ENCODE results near the gene LYPD3. TPM values are rescaled to one million over a fixed set of nuclear protein-coding genes. Genes with fewer than 3 reads are reported as not detected.

LYPD3 gene
- polyA plus RNA-seq, 3 donors, result 0.24 to 22.9 (median 0.48) TPM

DNA sequence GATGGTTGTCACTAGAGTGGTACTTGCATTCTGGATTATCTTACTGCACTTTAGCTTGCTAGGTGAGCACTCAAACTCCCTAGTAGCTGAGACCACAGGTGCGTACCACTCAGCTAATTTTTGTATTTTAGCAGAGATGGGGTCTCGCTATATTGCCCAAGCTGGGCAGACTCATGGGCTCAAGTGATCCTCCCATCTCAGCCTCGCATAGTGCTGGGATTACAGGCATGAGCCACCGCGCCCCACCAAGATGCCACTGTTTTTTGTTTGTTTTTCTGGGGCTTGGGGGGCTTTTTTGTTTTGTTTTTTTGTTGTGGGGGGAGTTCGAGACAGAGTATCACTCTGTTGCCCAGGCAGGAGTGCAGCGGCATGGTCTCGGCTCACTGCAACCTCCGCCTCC, 17.8 kb downstream of the LYPD3 start:
- no peaks in the 10 kb centered on the region for H3K36me3 ChIP-seq (replicated peaks in 1 of 2; ENCODE audit: control insufficient read depth in 1 of 2, insufficient read depth in 2 of 2, low read length in 2 of 2)
- H4K20me1 ChIP-seq (ENCODE audit: insufficient read depth, low read length), result no peaks in the 10 kb centered on the region
- Mint-ChIP-seq H3K27ac (no peak overlapping the region), H3K9me3 (peaks cover 4 to 9% (median 5%) of the 10 kb centered on the region in 7 donors), H3K4me1 (peaks cover 23% of the 10 kb centered on the region), H3K36me3 (peaks cover 2 to 4% of the 10 kb centered on the region in 2 donors), H3K27me3 (ENCODE audit: low read depth in 3 of 3) (peaks cover 5 to 12% (median 9%) of the 10 kb centered on the region in 3 donors), H3K4me3 (no peak overlapping the region)
- H3K4me3 ChIP-seq (replicated peaks in 1 of 3; ENCODE audit: low read depth in 2 of 3, low read length in 3 of 3), result no peak overlapping the region
- H3K79me2 ChIP-seq (ENCODE audit: insufficient read depth, low read length), result no peaks in the 10 kb centered on the region
- H3K27ac ChIP-seq (ENCODE audit: low read depth in 1 of 2, low read length in 2 of 2), result no peak overlapping the region
- H3K9ac ChIP-seq (ENCODE audit: insufficient read depth, low read length, poor library complexity, severe bottlenecking), result no peak overlapping the region
- 92% methylated on average over 7 of the region's 9 CpGs for WGBS (ENCODE audit: insufficient coverage)
- H3K4me2 ChIP-seq (replicated peaks; ENCODE audit: extremely low read depth, low read length, poor library complexity, severe bottlenecking), result no peak overlapping the region
- H3K27me3 ChIP-seq (ENCODE audit: control insufficient read depth in 2 of 2, insufficient read depth in 2 of 2, low read length in 2 of 2), result no peaks in the 10 kb centered on the region
- peaks cover 28 to 30% of the 10 kb centered on the region in 2 donors for H3K4me1 ChIP-seq (ENCODE audit: control insufficient read depth in 1 of 2, insufficient read depth in 2 of 2, low read length in 2 of 2)
- TF ChIP-seq, protein P1, sequence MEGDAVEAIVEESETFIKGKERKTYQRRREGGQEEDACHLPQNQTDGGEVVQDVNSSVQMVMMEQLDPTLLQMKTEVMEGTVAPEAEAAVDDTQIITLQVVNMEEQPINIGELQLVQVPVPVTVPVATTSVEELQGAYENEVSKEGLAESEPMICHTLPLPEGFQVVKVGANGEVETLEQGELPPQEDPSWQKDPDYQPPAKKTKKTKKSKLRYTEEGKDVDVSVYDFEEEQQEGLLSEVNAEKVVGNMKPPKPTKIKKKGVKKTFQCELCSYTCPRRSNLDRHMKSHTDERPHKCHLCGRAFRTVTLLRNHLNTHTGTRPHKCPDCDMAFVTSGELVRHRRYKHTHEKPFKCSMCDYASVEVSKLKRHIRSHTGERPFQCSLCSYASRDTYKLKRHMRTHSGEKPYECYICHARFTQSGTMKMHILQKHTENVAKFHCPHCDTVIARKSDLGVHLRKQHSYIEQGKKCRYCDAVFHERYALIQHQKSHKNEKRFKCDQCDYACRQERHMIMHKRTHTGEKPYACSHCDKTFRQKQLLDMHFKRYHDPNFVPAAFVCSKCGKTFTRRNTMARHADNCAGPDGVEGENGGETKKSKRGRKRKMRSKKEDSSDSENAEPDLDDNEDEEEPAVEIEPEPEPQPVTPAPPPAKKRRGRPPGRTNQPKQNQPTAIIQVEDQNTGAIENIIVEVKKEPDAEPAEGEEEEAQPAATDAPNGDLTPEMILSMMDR (IDR thresholded peaks at IDR 0.05), result no peak
- H3K9me3 ChIP-seq (replicated peaks in 1 of 2; ENCODE audit: control insufficient read depth in 1 of 2, insufficient read depth in 1 of 2, low read length in 2 of 2), result peaks cover 0 to 3% of the 10 kb centered on the region in 2 donors
- H2AFZ ChIP-seq (ENCODE audit: insufficient read depth, low read depth, low read length, poor library complexity, severe bottlenecking), result no peak overlapping the region
- intact Hi-C loops (cut with micrococcal nuclease), result loop anchor here (1.0 to 5.0 kb wide), 3 partner anchors 60 to 75 kb away; no protein-coding TSS in a partner anchor
- no peak for DNase-seq

DNA sequence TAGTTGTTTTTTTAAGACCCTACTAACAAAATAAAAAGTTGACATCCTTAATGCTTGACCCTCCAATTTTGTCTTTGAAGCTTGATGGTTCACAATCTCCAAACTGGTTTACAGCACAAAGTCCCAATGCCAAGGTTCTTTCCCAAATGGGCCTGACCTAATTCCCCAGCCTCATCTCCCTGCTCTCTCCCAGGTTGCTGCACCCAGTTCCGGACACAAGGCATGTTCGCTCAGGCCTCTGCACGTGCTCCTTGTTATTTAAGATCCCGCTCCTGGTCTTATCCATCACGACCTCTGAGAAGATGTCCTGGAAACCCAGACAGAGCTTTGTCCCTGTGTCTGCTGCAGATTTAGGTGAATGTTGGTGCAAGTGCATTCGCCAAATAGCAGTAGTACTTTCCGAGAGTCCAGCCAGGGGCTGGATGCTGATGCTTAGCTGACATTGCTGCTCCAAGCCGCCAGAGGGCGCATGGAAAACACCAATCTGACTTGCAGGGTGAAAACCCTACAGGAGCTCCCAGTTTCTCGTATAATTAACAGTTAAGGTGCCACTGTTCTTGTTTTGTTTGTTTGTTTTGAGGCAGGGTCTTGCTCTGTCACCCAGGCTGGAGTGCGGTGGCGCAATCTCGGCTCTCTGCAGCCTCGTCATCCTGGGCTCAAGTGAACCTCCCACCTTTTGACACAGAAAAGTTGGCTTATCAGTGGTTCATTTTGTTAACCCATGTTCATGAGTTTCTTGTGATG, 18.5 kb downstream of the LYPD3 start:
- no peak overlapping the region for H3K4me2 ChIP-seq (replicated peaks; ENCODE audit: extremely low read depth, low read length, poor library complexity, severe bottlenecking)
- H3K9me3 ChIP-seq (replicated peaks in 1 of 2; ENCODE audit: control insufficient read depth in 1 of 2, insufficient read depth in 1 of 2, low read length in 2 of 2), result no peaks in the 10 kb centered on the region
- TF ChIP-seq, protein P1 (IDR thresholded peaks at IDR 0.05), result peak; percentile 92
- H3K79me2 ChIP-seq (ENCODE audit: insufficient read depth, low read length), result no peaks in the 10 kb centered on the region
- no peak overlapping the region for H3K4me3 ChIP-seq (replicated peaks in 1 of 3; ENCODE audit: low read depth in 2 of 3, low read length in 3 of 3)
- no peak overlapping the region for H3K9ac ChIP-seq (ENCODE audit: insufficient read depth, low read length, poor library complexity, severe bottlenecking)
- H3K27me3 Mint-ChIP-seq (ENCODE audit: low read depth in 3 of 3), result peaks cover 7 to 12% (median 8%) of the 10 kb centered on the region in 3 donors
- peak; percentile 70 to 77 (median 77) for DNase-seq
- no peak overlapping the region for H2AFZ ChIP-seq (ENCODE audit: insufficient read depth, low read depth, low read length, poor library complexity, severe bottlenecking)
- H3K4me1 Mint-ChIP-seq, result peaks cover 25% of the 10 kb centered on the region
- H3K27me3 ChIP-seq (ENCODE audit: control insufficient read depth in 2 of 2, insufficient read depth in 2 of 2, low read length in 2 of 2), result no peaks in the 10 kb centered on the region
- peak overlapping the region in 2 of 7 donors; percentile 25 to 32 for H3K27ac Mint-ChIP-seq
- H3K4me1 ChIP-seq (ENCODE audit: control insufficient read depth in 1 of 2, insufficient read depth in 2 of 2, low read length in 2 of 2), result peaks cover 32 to 33% of the 10 kb centered on the region in 2 donors
- peaks cover 0 to 2% of the 10 kb centered on the region in 2 donors for H3K36me3 Mint-ChIP-seq
- H3K36me3 ChIP-seq (replicated peaks in 1 of 2; ENCODE audit: control insufficient read depth in 1 of 2, insufficient read depth in 2 of 2, low read length in 2 of 2), result no peaks in the 10 kb centered on the region
- intact Hi-C loops (cut with micrococcal nuclease), result loop anchor here (1.0 to 5.0 kb wide), 3 partner anchors 60 to 75 kb away; no protein-coding TSS in a partner anchor
- H3K9me3 Mint-ChIP-seq, result peaks cover 1 to 6% (median 3%) of the 10 kb centered on the region in 7 donors
- WGBS (ENCODE audit: insufficient coverage), result 45% methylated on average over 13 of the region's 14 CpGs
- no peaks in the 10 kb centered on the region for H4K20me1 ChIP-seq (ENCODE audit: insufficient read depth, low read length)
- H3K4me3 Mint-ChIP-seq, result no peak overlapping the region
- H3K27ac ChIP-seq (ENCODE audit: low read depth in 1 of 2, low read length in 2 of 2), result no peak overlapping the region
